ENCODE results near the gene SPAG17. TPM values are rescaled to one million over a fixed set of nuclear protein-coding genes. Genes with fewer than 3 reads are reported as not detected.

Gene SPAG17
- polyA plus RNA-seq, 1 donor from 2014 or later = 0.25 TPM

DNA sequence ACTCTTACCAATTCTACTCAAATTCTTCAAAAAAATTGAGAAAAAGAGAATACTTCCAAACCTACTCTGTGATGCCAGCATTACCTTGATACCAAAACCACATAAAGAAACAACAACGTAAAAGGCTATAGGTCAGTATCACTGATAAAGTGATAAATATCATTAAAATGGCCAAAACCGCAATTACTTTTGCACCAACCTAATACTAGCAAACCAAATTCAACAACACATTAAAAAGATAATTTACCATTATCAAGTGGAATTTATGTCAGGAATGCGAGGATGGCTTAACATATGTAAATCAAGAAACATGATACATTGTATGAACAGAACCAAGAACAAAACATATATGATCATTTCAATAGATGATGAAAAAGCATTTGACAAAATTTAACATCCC, 7.0 kb downstream of the SPAG17 start:
- no peaks in the 10 kb centered on the region for H3K9me2 ChIP-seq (ENCODE audit: insufficient read depth, low read length)
- H3K79me2 ChIP-seq (replicated peaks; ENCODE audit: insufficient read depth, low read length) = no peaks in the 10 kb centered on the region
- no peaks in the 10 kb centered on the region for H3K9me3 ChIP-seq (ENCODE audit: low read length)

DNA sequence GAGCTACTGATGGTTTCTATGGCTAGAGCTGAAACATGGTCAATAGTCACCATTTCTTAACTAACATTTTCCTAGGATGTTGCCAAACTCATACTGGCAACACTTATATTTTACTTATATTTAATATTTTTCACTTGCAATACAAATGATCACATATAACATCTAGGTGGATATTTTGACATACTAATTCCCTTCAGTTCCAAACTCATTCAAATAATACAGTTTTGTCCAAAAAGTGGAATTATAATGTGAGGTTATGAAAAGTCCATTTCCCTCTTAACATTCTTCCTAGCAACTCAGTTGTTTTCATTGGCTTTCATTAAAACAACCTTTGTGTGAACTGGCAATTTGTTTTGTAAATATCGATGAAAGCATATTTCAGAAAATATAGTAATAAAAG, 16.0 kb downstream of the SPAG17 start:
- no peaks in the 10 kb centered on the region for H3F3A ChIP-seq (ENCODE audit: insufficient read depth, low read length, poor library complexity, severe bottlenecking)
- H3K27me3 ChIP-seq (ENCODE audit: insufficient read depth, low read depth, low read length) = no peaks in the 10 kb centered on the region

More for the DNA sequence above, 7.0 kb downstream of the SPAG17 start:
- no peaks in the 10 kb centered on the region for H3F3A ChIP-seq (ENCODE audit: insufficient read depth, low read length, poor library complexity, severe bottlenecking)
- H3K4me2 ChIP-seq (ENCODE audit: low read length) = no peak overlapping the region
- H4K20me1 ChIP-seq (ENCODE audit: insufficient read depth) = no peaks in the 10 kb centered on the region
- H3K27ac ChIP-seq (ENCODE audit: low read length) = no peak overlapping the region
- H3K36me3 ChIP-seq (ENCODE audit: insufficient read depth, low read length) = no peaks in the 10 kb centered on the region
- TF ChIP-seq POLR2AphosphoS5 (IDR thresholded peaks at IDR 0.05) = no peak
- no peak for TF ChIP-seq EZH2 (IDR thresholded peaks at IDR 0.05; ENCODE audit: borderline replicate concordance, insufficient read depth, low read length, poor library complexity, severe bottlenecking)
- no peak for TF ChIP-seq RAD21 (conservative IDR thresholded peaks at IDR 0.05)
- TF ChIP-seq, protein P1, sequence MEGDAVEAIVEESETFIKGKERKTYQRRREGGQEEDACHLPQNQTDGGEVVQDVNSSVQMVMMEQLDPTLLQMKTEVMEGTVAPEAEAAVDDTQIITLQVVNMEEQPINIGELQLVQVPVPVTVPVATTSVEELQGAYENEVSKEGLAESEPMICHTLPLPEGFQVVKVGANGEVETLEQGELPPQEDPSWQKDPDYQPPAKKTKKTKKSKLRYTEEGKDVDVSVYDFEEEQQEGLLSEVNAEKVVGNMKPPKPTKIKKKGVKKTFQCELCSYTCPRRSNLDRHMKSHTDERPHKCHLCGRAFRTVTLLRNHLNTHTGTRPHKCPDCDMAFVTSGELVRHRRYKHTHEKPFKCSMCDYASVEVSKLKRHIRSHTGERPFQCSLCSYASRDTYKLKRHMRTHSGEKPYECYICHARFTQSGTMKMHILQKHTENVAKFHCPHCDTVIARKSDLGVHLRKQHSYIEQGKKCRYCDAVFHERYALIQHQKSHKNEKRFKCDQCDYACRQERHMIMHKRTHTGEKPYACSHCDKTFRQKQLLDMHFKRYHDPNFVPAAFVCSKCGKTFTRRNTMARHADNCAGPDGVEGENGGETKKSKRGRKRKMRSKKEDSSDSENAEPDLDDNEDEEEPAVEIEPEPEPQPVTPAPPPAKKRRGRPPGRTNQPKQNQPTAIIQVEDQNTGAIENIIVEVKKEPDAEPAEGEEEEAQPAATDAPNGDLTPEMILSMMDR (IDR thresholded peaks at IDR 0.05; ENCODE audit: poor library complexity, severe bottlenecking) = no peak
- no peak for TF ChIP-seq EP300 (conservative IDR thresholded peaks at IDR 0.05; ENCODE audit: poor library complexity, severe bottlenecking)
- TF ChIP-seq, protein P2, sequence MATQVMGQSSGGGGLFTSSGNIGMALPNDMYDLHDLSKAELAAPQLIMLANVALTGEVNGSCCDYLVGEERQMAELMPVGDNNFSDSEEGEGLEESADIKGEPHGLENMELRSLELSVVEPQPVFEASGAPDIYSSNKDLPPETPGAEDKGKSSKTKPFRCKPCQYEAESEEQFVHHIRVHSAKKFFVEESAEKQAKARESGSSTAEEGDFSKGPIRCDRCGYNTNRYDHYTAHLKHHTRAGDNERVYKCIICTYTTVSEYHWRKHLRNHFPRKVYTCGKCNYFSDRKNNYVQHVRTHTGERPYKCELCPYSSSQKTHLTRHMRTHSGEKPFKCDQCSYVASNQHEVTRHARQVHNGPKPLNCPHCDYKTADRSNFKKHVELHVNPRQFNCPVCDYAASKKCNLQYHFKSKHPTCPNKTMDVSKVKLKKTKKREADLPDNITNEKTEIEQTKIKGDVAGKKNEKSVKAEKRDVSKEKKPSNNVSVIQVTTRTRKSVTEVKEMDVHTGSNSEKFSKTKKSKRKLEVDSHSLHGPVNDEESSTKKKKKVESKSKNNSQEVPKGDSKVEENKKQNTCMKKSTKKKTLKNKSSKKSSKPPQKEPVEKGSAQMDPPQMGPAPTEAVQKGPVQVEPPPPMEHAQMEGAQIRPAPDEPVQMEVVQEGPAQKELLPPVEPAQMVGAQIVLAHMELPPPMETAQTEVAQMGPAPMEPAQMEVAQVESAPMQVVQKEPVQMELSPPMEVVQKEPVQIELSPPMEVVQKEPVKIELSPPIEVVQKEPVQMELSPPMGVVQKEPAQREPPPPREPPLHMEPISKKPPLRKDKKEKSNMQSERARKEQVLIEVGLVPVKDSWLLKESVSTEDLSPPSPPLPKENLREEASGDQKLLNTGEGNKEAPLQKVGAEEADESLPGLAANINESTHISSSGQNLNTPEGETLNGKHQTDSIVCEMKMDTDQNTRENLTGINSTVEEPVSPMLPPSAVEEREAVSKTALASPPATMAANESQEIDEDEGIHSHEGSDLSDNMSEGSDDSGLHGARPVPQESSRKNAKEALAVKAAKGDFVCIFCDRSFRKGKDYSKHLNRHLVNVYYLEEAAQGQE (IDR thresholded peaks at IDR 0.05; ENCODE audit: borderline replicate concordance) = no peak
- H2AFZ ChIP-seq (ENCODE audit: low read depth, low read length) = no peak overlapping the region
- no peak overlapping the region for H3K9ac ChIP-seq (ENCODE audit: low read length)
- no peak overlapping the region for H3K4me3 ChIP-seq (ENCODE audit: low read length)
- no peaks in the 10 kb centered on the region for H3K27me3 ChIP-seq (ENCODE audit: insufficient read depth, low read depth, low read length)

More for the DNA sequence above, 16.0 kb downstream of the SPAG17 start:
- Histone ChIP-seq H3K4me2 (ENCODE audit: low read length) (no peak overlapping the region), H3K36me3 (ENCODE audit: insufficient read depth, low read length) (no peaks in the 10 kb centered on the region), H3K79me2 (replicated peaks; ENCODE audit: insufficient read depth, low read length) (no peaks in the 10 kb centered on the region), H4K20me1 (ENCODE audit: insufficient read depth) (no peaks in the 10 kb centered on the region), H3K9me3 (ENCODE audit: low read length) (no peaks in the 10 kb centered on the region), H3K9ac (ENCODE audit: low read length) (no peak overlapping the region), H3K4me3 (ENCODE audit: low read length) (no peak overlapping the region), H3K27ac (ENCODE audit: low read length) (no peak overlapping the region), H2AFZ (ENCODE audit: low read depth, low read length) (no peak overlapping the region), H3K9me2 (ENCODE audit: insufficient read depth, low read length) (no peaks in the 10 kb centered on the region)
- TF ChIP-seq, protein P2 (IDR thresholded peaks at IDR 0.05; ENCODE audit: borderline replicate concordance) = no peak
- no peak for TF ChIP-seq EP300 (conservative IDR thresholded peaks at IDR 0.05; ENCODE audit: poor library complexity, severe bottlenecking)
- TF ChIP-seq POLR2AphosphoS5 (IDR thresholded peaks at IDR 0.05) = no peak
- TF ChIP-seq SMC3 (conservative IDR thresholded peaks at IDR 0.05; ENCODE audit: poor library complexity) = no peak
- no peak for TF ChIP-seq MXI1 (conservative IDR thresholded peaks at IDR 0.05; ENCODE audit: poor library complexity, severe bottlenecking)
- TF ChIP-seq EZH2 (IDR thresholded peaks at IDR 0.05; ENCODE audit: borderline replicate concordance, insufficient read depth, low read length, poor library complexity, severe bottlenecking) = no peak
- TF ChIP-seq RAD21 (conservative IDR thresholded peaks at IDR 0.05) = no peak
- no peak for TF ChIP-seq TAF1 (IDR thresholded peaks at IDR 0.05; ENCODE audit: low read depth)
- TF ChIP-seq, protein P1 (IDR thresholded peaks at IDR 0.05; ENCODE audit: poor library complexity, severe bottlenecking) = no peak

All from neural cell (in vitro differentiated cells).